GM10266 (cell line): ENCODE results near the gene RARRES1.

ENCODE experiments used
- DNase-seq: peaks from one replicate; pipeline ENCODE4 v3.0.0; 2012; ENCODE audit errors: extremely low spot score
- TF ChIP-seq, protein P1 (sequence below): IDR thresholded peaks from 2 replicates; pipeline ENCODE4 v1.5.1; 2012; ENCODE audit warnings: mild to moderate bottlenecking, low read depth; ENCODE audit not compliant: control insufficient read depth, insufficient read depth; ENCODE audit errors: missing control alignments

The RARRES1 gene

DNA sequence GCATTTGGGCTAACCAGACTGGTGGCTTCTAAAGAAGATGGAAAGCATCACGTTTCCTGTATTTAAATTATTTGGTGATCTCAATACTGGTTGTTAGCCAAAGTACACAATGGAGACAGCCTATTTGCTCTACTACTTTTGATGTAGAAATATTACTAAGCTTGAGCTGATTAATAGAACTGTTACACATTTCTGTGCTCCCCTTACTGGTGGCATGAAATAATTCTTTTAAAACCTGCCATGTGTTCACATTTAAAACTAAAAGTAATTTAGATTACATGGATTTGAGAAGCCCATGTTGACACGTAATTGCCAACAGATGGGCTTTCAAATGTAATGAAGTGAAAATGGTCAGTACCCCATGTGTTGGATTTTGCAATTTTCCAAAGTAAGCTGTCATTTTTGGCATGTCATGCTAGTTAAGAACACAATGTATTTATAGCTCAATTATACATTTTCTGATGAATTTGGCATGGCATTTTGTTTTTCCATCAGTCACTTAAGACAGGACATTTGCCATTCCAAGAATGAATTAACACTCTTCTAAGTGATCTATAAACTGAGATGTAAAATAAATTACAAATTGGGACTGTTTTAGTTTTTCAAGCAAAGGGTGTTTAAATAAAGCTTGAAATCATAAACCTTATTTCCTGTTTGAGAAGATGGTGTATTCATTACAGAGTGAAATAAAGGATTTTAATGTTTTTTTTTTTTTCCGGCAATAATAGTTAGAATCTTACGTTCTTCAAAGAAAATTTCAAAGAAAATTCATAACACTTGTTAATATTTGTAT, 10.8 kb upstream of the RARRES1 start:
- DNase-seq = no peak
- TF ChIP-seq, protein P1, sequence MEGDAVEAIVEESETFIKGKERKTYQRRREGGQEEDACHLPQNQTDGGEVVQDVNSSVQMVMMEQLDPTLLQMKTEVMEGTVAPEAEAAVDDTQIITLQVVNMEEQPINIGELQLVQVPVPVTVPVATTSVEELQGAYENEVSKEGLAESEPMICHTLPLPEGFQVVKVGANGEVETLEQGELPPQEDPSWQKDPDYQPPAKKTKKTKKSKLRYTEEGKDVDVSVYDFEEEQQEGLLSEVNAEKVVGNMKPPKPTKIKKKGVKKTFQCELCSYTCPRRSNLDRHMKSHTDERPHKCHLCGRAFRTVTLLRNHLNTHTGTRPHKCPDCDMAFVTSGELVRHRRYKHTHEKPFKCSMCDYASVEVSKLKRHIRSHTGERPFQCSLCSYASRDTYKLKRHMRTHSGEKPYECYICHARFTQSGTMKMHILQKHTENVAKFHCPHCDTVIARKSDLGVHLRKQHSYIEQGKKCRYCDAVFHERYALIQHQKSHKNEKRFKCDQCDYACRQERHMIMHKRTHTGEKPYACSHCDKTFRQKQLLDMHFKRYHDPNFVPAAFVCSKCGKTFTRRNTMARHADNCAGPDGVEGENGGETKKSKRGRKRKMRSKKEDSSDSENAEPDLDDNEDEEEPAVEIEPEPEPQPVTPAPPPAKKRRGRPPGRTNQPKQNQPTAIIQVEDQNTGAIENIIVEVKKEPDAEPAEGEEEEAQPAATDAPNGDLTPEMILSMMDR = no peak

DNA sequence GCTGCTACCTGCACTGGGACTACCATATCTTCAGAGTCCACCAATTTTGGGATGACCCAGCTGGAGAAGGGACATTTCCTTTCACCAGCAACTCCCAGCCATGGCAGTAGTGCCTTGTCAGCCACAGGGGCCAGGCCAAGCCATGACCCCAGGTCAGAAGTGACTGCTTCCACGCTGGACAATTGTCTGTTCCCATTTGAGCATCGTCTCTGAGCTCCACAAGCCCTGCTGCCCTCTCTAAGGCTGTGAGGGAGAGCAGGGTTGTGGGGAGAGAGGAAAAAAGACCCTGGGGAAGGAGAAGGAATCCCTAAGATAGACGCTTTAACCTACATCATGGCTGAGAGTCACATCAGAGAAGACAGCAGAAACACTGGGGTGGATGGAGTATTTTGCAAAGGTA, 7.4 kb upstream of the RARRES1 start:
- DNase-seq = no peak
- TF ChIP-seq, protein P1 = no peak

DNA sequence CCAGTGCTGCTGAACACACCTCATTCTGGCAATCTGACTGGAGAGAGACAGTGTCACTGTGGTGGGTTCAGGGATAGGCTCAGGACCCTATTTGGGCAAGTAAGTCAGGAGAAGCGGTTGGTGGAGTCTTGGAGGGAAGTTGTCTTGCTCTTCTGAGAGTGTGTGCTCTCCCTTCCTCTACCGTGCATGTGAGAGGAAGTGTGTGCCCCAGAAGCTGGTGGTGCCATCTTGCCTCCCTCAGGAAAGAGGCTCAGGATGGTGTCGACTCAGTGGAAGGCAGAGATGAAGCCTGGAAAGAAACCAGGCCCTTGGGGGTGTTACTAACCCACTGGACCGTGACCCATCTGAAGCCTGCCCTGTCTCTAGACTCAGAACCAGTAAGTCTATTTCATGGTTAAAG, 6.8 kb upstream of the RARRES1 start:
- TF ChIP-seq, protein P1 = no peak
- no peak for DNase-seq

DNA sequence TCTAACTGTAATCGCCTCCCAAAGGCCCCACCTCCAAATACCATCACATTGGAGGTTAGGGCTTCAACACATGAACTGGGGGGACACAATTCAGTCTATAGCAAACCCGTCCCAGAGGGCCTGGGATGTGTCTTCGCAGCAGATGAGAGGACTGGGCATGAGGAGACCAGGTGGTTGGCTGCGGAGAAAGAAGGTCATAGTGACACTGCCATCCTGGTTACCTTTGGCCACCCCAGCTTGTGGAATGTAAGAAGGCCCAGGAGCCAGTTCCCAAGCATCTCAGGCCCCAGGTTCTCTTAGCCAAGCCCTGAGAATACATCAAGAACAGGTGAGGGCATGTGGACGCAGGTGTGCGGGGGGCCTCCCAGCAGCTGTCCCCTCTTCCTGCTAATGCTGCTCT, 6.4 kb upstream of the RARRES1 start:
- TF ChIP-seq, protein P1 = no peak
- no peak for DNase-seq

DNA sequence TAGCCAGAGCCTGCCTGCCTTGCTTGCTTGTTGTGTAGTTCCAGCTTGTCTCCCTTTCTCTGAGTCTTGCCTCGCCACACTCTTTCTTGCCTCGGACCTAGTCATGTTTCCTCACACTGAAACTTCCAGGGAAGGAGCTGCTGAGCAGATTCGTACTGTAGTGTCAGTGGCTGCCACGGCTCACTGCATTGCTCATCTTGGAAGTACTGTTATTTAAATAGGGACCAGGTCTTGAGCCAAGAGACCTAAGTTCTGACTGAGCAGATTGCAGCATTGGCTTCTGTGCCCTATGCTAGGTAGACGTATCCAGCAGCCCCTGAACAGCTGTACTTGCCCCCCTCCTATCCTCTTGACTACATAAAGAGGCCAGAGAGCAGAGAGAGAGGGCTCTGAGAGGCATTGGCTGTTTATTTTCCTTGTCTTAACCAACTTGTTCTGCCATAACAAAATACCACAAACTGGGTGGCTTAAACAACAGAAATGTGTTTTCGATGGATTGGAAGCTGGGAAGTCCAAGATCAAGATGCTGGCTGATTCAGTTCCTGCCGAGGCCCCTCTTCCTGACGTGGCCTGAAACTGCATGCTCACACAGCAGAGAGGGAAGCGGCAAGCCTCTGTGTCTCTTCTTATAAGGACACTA, 5.8 kb upstream of the RARRES1 start:
- TF ChIP-seq, protein P1 = no peak
- no peak for DNase-seq

DNA sequence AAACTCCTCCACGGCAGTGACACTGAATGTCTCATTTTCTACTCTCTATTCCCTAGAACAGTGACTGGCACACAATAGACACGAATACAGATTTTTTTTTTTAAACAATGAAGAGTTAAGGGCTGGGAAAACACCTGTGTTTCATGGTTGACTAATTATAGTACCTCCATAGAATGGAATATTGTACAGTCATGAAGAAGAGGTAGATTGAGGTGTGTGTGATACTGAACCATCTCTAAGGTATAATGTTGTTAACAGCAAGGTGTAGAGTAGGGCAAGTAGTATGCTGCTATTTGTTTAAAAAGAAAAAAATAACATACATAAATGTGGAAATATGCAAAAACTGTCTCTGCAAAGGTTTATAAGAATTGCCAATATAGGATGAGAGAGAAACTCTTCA, 5.2 kb upstream of the RARRES1 start:
- TF ChIP-seq, protein P1 = no peak
- DNase-seq = no peak
